ENCODE data around the gene XG.

DNA sequence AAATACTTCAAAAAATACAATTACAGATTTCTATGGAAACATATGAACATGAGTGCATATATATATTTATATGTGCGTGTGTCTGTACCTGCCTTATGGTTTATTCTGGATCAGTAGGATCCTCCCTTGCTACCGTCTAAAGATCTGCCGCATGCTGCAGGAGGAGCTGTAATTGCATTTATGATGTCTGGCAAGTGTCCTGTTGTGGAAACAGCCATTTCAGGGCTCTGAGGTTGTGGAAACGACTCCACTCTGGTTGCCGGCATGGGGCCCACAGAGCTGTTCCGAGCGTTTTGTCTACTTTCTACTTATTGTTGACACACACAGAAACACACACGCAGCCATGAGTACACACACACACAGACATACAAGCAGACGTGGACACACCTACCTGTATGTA lies 39.4 kb upstream of the XG start:
- TF ChIP-seq SIN3A (conservative IDR thresholded peaks at IDR 0.05 in 1 of 2, IDR thresholded peaks at IDR 0.05 in 1 of 2; ENCODE audit: low read depth in 1 of 2, low read length in 2 of 2) = no peak
- TF ChIP-seq, protein P1, sequence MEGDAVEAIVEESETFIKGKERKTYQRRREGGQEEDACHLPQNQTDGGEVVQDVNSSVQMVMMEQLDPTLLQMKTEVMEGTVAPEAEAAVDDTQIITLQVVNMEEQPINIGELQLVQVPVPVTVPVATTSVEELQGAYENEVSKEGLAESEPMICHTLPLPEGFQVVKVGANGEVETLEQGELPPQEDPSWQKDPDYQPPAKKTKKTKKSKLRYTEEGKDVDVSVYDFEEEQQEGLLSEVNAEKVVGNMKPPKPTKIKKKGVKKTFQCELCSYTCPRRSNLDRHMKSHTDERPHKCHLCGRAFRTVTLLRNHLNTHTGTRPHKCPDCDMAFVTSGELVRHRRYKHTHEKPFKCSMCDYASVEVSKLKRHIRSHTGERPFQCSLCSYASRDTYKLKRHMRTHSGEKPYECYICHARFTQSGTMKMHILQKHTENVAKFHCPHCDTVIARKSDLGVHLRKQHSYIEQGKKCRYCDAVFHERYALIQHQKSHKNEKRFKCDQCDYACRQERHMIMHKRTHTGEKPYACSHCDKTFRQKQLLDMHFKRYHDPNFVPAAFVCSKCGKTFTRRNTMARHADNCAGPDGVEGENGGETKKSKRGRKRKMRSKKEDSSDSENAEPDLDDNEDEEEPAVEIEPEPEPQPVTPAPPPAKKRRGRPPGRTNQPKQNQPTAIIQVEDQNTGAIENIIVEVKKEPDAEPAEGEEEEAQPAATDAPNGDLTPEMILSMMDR (IDR thresholded peaks at IDR 0.05; ENCODE audit: control extremely low read depth in 1 of 3, insufficient read depth in 1 of 3, low read depth in 1 of 3, low read length in 3 of 3) = no peak
- TF ChIP-seq SRF (IDR thresholded peaks at IDR 0.05; ENCODE audit: low read depth, low read length) = no peak
